ENCODE results near the gene NGF. TPM values are rescaled to one million over a fixed set of nuclear protein-coding genes. Genes with fewer than 3 reads are reported as not detected.
A peak's percentile ranks its signal among the peaks of the same experiment; 100 is the strongest.

Gene NGF
- total RNA-seq, 1 donor from 2014 or later = under 0.01 TPM

GRCh38 chr1:115239426-115239825 is 98.6 kb downstream of the NGF start:
- DNase-seq (ENCODE audit: low read depth in 2 of 2) = peak in 1 of 2 donors; percentile 14

DNA sequence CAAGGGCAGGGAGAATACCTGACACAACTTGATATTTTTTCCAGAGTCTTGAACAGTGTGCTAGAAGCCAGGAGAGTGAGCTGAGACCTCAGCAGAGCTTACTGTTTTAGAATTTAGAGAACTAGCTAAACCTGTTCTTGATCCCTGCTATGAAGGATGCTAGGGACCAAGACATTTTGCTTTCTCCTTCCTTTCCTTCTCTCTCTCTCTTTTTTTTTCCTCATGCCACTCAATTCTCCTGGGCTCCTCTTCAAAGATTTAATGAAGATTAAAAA is 99.0 kb downstream of the NGF start:
- DNase-seq (ENCODE audit: low read depth in 2 of 2) = no peak

DNA sequence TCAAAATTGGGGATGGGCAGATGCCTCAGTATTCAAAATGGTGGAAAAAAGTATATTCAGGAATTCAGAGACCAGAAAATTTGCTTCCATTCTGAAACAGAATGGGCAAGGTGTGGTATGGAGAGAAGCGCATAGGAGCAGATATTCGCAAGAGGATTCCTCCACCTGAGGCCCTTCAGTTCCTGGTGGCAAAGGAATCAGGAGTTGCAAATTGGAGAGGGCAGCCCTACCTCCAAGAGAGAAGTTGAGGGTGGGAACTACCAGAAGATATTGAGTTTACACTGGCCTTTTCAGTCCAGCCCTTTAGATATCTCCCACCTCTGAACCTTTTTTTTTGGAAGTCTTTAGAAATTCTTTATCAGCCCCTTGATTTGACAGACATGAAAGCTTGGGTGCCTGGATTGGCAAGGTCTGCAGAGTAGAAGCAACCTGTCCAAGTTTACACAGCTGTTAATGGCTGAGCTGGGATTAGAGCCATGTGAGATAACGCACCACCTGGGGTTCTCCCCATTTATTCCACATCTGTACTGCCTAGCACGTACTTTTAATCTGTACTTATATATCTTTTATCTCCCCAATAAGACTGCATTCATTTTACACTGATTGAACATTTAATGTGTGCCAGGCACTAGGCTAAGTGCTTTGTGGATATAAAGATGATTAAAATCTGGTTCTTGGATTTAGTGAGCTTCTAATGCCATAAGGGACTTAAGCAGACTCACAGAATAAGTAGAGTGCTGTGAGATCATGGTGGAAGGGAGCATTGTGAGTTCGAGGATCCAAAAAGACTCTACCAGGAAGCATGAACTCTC is 99.5 kb downstream of the NGF start:
- no peak for DNase-seq (ENCODE audit: low read depth in 2 of 2)

DNA sequence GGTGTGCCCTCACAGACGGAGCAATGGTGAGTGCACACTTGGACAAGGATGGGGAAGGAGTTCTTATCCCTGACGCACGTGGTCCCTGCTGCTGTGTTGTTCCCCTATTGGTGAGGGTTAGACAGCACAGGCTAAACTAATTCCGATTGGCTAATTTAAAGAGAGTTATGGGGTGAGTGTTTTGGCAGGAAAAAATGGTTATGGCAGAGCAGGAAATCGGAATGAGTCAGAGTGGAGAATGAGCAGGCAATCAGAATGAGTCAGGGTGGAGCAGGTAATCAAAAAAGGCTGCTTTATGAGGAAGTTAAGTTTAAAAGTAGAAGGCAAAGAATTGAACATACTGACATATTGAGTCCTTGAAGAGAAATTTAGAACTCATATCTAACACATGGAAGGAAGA is 100.5 kb downstream of the NGF start:
- peak in 1 of 2 donors; percentile 26 for DNase-seq (ENCODE audit: low read depth in 2 of 2)

- DNase-seq (ENCODE audit: low read depth in 2 of 2) = no peak
Measured at GRCh38 chr1:115237023-115237422, 101.0 kb downstream of the NGF start.

Other genes with a start within 250 kb of the NGF start
- gene TSPAN2, start 248.7 kb downstream of the NGF start, total RNA-seq = 0.79 and 0.87 TPM in 2 replicates